ENCODE results near the gene ATG101.

DNA sequence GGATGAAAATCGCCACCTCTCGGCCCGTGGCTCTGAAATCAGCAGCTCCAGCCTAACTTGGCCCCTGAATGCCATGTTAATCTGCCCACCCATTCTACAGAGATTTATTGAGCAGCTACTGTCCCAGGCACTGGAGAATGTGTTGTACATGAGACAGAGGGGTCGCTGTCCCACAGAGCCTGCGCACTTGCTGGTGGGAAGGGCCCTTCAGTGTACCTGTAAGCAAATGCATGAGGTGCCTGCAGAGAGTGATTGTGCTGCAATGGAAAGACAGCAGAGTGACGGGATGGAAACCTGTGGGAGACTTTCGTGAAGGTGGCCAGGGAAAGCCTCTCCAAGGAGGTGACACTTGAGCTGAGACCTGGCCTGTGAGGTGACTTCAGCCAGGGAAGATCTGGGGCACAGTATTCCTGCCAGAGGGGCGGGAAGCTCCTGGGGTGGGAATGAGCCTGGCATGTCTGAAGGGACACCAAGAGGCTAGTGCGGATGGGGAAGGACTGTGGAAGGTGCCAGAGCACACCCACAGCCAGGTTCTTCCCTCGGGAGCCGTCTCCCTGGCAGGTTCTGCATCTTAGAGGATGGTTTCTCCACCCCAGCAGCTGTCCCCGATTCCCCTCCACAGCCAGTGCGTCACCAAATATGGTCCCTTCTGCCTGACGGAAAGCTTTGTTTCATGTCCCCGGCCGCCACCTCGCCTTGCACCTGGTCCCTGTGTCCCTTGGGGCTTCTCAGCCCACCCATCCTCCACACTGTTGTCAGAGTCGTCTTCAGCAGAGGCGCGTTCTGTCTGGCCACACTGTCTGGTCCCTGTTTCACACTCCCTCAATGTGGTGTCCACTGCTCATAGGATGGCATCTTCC lies 18.4 kb downstream of the ATG101 start:
- TF ChIP-seq POLR2A (IDR thresholded peaks at IDR 0.05) (no peak), CTCF (IDR thresholded peaks at IDR 0.05) (no peak)
